Activated naive CD4-positive, alpha-beta T cell treated with anti-CD3 and anti-CD28 coated beads for 36 hours (primary cell): ENCODE results near the gene DNAJC6. TPM values are rescaled to one million over a fixed set of nuclear protein-coding genes. Genes with fewer than 3 reads are reported as not detected.

ENCODE experiments used
- CTCF ChIA-PET: fragments of 350-600 bp; sonication (Branson Sonifier 250); formaldehyde crosslinking; loops from one replicate; lab custom pipeline; 2021; ENCODE audit warnings: antibody characterized with exemption; lab: Charles Lee
- DNase-seq: peaks from one replicate; pipeline ENCODE4 v3.0.0-alpha.2; 2020
- H3K27ac Mint-ChIP-seq: one replicate; pipeline ENCODE4 v1.8.0; 2021; ENCODE audit warnings: mild to moderate bottlenecking, mixed read lengths
- H3K27me3 Mint-ChIP-seq: one replicate; pipeline ENCODE4 v1.8.0; 2021; ENCODE audit warnings: low read depth, mixed read lengths
- H3K36me3 Mint-ChIP-seq: one replicate; pipeline ENCODE4 v1.8.0; 2021; ENCODE audit warnings: low read depth, mixed read lengths
- H3K4me1 Mint-ChIP-seq: one replicate; pipeline ENCODE4 v1.8.0; 2021; ENCODE audit warnings: low read depth, mixed read lengths
- H3K4me3 Mint-ChIP-seq: one replicate; pipeline ENCODE4 v1.8.0; 2021; ENCODE audit warnings: mild to moderate bottlenecking, moderate library complexity, mixed read lengths
- H3K9me3 Mint-ChIP-seq: one replicate; pipeline ENCODE4 v1.8.0; 2021; ENCODE audit warnings: mixed read lengths
- intact Hi-C: fragments of 100-400 bp; cut with micrococcal nuclease; formaldehyde crosslinking; loops from one replicate; pipeline ENCODE4 v1.15.1; 2023
- total RNA-seq, 2 experiments: library from RNA; stranded (reverse); gene quantifications; one replicate each; pipeline ENCODE4 v1.2.3, GENCODE V29; 2021

The DNAJC6 gene
- total RNA-seq, result 1 to 10 TPM; 2.0 to 2.6 TPM

- Mint-ChIP-seq H3K4me3 (peak within 1 kb of the TSS; percentile 39), H3K4me1 (peaks cover 7% of the 10 kb centered on the region), H3K36me3 (no peaks in the 10 kb centered on the region), H3K27ac (no peak within 1 kb of the TSS), H3K9me3 (no peaks in the 10 kb centered on the region), H3K27me3 (peaks cover 41% of the 10 kb centered on the region)
- intact Hi-C loops, result no loop called here
- DNase-seq, result peak; percentile 73
- CTCF ChIA-PET, result interaction anchor here (0.6 to 1.3 kb wide), 3 partner anchors 12 to 150 kb away, joined by 3 to 5 read pairs (median 4); no protein-coding TSS in a partner anchor
These were observed at the start of gene DNAJC6 for GRCh38 chr1:65309304-65310077. DNAJC6 (plus strand) TSS chr1:65309543; CDS start chr1:65309746, 203 bp downstream.

- intact Hi-C loops, result loop anchor here (5.0 to 10.0 kb wide), 2 partner anchors 295 to 552 kb away; partner anchors contain the start of gene JAK1
- Mint-ChIP-seq H3K36me3 (no peaks in the 10 kb centered on the region), H3K4me3 (no peak overlapping the region), H3K4me1 (peaks cover 35% of the 10 kb centered on the region), H3K9me3 (no peaks in the 10 kb centered on the region), H3K27me3 (peaks cover 7% of the 10 kb centered on the region), H3K27ac (no peak overlapping the region)
- CTCF ChIA-PET, result interaction anchor here (1.2 kb wide), 1 partner anchor 13 kb away, joined by 5 read pairs; no protein-coding TSS in a partner anchor
- DNase-seq, result no peak
These were observed 49.5 kb upstream of the DNAJC6 start for GRCh38 chr1:65259816-65260215.

- intact Hi-C loops, result loop anchor here (1.0 to 10.0 kb wide), 3 partner anchors 46 to 551 kb away; partner anchors contain the start of gene JAK1
- peak; percentile 48 for DNase-seq
- peaks cover 29% of the 10 kb centered on the region for H3K4me1 Mint-ChIP-seq
- H3K36me3 Mint-ChIP-seq, result no peaks in the 10 kb centered on the region
- H3K27ac Mint-ChIP-seq, result peak overlapping the region; percentile 51
- H3K9me3 Mint-ChIP-seq, result no peaks in the 10 kb centered on the region
- CTCF ChIA-PET, result interaction anchor here (0.5 to 1.2 kb wide), 3 partner anchors 14 to 45 kb away, joined by 5 to 11 read pairs (median 6); no protein-coding TSS in a partner anchor
- H3K27me3 Mint-ChIP-seq, result peaks cover 9% of the 10 kb centered on the region
- H3K4me3 Mint-ChIP-seq, result no peak overlapping the region
These were observed 48.4 kb upstream of the DNAJC6 start for GRCh38 chr1:65260851-65261473.

- Mint-ChIP-seq H3K27me3 (peaks cover 16% of the 10 kb centered on the region), H3K36me3 (no peaks in the 10 kb centered on the region), H3K4me3 (no peak overlapping the region), H3K9me3 (no peaks in the 10 kb centered on the region), H3K27ac (no peak overlapping the region), H3K4me1 (peaks cover 41% of the 10 kb centered on the region)
- intact Hi-C loops, result loop anchor here (5.0 to 10.0 kb wide), 2 partner anchors 298 to 549 kb away; partner anchors contain the start of gene JAK1
- no peak for DNase-seq
- CTCF ChIA-PET, result interaction anchor here (0.7 to 0.8 kb wide), 2 partner anchors 27 to 85 kb away, joined by 3 read pairs; no protein-coding TSS in a partner anchor
These were observed 46.1 kb upstream of the DNAJC6 start for GRCh38 chr1:65263286-65263685.

- Mint-ChIP-seq H3K27ac (no peak overlapping the region), H3K36me3 (no peaks in the 10 kb centered on the region), H3K27me3 (peaks cover 16% of the 10 kb centered on the region), H3K4me1 (peaks cover 39% of the 10 kb centered on the region), H3K4me3 (peak overlapping the region; percentile 35), H3K9me3 (no peaks in the 10 kb centered on the region)
- DNase-seq, result peak; percentile 22
- intact Hi-C loops, result loop anchor here (5.0 to 10.0 kb wide), 2 partner anchors 300 to 548 kb away; partner anchors contain the start of gene JAK1
- CTCF ChIA-PET, result interaction anchor here (0.8 kb wide), 1 partner anchor 84 kb away, joined by 3 read pairs; no protein-coding TSS in a partner anchor
These were observed 45.0 kb upstream of the DNAJC6 start for GRCh38 chr1:65264197-65264929.

GRCh38 chr1:65265296-65265650 is 44.1 kb upstream of the DNAJC6 start:
- H3K36me3 Mint-ChIP-seq, result no peaks in the 10 kb centered on the region
- peaks cover 32% of the 10 kb centered on the region for H3K4me1 Mint-ChIP-seq
- H3K9me3 Mint-ChIP-seq, result no peaks in the 10 kb centered on the region
- CTCF ChIA-PET, result no interaction called here
- no peak overlapping the region for H3K27ac Mint-ChIP-seq
- no peak for DNase-seq
- peak overlapping the region; percentile 35 for H3K4me3 Mint-ChIP-seq
- intact Hi-C loops, result loop anchor here (1.0 to 10.0 kb wide), 4 partner anchors 11 to 1083 kb away; partner anchors contain the start of genes JAK1, LEPR and LEPROT
- H3K27me3 Mint-ChIP-seq, result peaks cover 16% of the 10 kb centered on the region

GRCh38 chr1:65265651-65266351 is 43.5 kb upstream of the DNAJC6 start:
- Mint-ChIP-seq H3K4me1 (peaks cover 27% of the 10 kb centered on the region), H3K4me3 (peak overlapping the region; percentile 35), H3K27me3 (peaks cover 16% of the 10 kb centered on the region), H3K36me3 (no peaks in the 10 kb centered on the region), H3K27ac (no peak overlapping the region), H3K9me3 (no peaks in the 10 kb centered on the region)
- intact Hi-C loops, result loop anchor here (1.0 to 10.0 kb wide), 4 partner anchors 12 to 1084 kb away; partner anchors contain the start of genes JAK1, LEPR and LEPROT
- CTCF ChIA-PET, result interaction anchor here (0.6 kb wide), 1 partner anchor 73 kb away, joined by 5 read pairs; no protein-coding TSS in a partner anchor
- DNase-seq, result peak; percentile 35

GRCh38 chr1:65266476-65266875 is 42.9 kb upstream of the DNAJC6 start:
- no peak for DNase-seq
- Mint-ChIP-seq H3K4me1 (peaks cover 22% of the 10 kb centered on the region), H3K4me3 (peak overlapping the region; percentile 35), H3K27ac (no peak overlapping the region), H3K9me3 (no peaks in the 10 kb centered on the region), H3K36me3 (no peaks in the 10 kb centered on the region), H3K27me3 (peaks cover 16% of the 10 kb centered on the region)
- CTCF ChIA-PET, result interaction anchor here (0.6 to 1.3 kb wide), 4 partner anchors 30 to 193 kb away, joined by 3 to 5 read pairs (median 4); no protein-coding TSS in a partner anchor
- intact Hi-C loops, result loop anchor here (5.0 to 10.0 kb wide), 2 partner anchors 302 to 1084 kb away; partner anchors contain the start of gene JAK1

GRCh38 chr1:65267271-65267670 is 42.1 kb upstream of the DNAJC6 start:
- CTCF ChIA-PET, result interaction anchor here (0.7 to 1.3 kb wide), 2 partner anchors 52 to 192 kb away, joined by 3 to 4 read pairs; no protein-coding TSS in a partner anchor
- no peak overlapping the region for H3K4me3 Mint-ChIP-seq
- peaks cover 22% of the 10 kb centered on the region for H3K4me1 Mint-ChIP-seq
- no peaks in the 10 kb centered on the region for H3K9me3 Mint-ChIP-seq
- no peak for DNase-seq
- no peak overlapping the region for H3K27ac Mint-ChIP-seq
- intact Hi-C loops, result loop anchor here (5.0 to 10.0 kb wide), 2 partner anchors 302 to 1085 kb away; partner anchors contain the start of gene JAK1
- peaks cover 16% of the 10 kb centered on the region for H3K27me3 Mint-ChIP-seq
- H3K36me3 Mint-ChIP-seq, result no peaks in the 10 kb centered on the region

GRCh38 chr1:65267683-65268082 is 41.7 kb upstream of the DNAJC6 start:
- no peaks in the 10 kb centered on the region for H3K36me3 Mint-ChIP-seq
- peaks cover 16% of the 10 kb centered on the region for H3K27me3 Mint-ChIP-seq
- no peak for DNase-seq
- CTCF ChIA-PET, result interaction anchor here (1.3 kb wide), 1 partner anchor 52 kb away, joined by 4 read pairs; no protein-coding TSS in a partner anchor
- intact Hi-C loops, result loop anchor here (5.0 to 10.0 kb wide), 2 partner anchors 303 to 1085 kb away; partner anchors contain the start of gene JAK1
- no peaks in the 10 kb centered on the region for H3K9me3 Mint-ChIP-seq
- no peak overlapping the region for H3K4me3 Mint-ChIP-seq
- peaks cover 22% of the 10 kb centered on the region for H3K4me1 Mint-ChIP-seq
- no peak overlapping the region for H3K27ac Mint-ChIP-seq
